HG03196 (cell line): ENCODE measurements around the gene CD207.
"Not testable (repeated sequence)": the region's sequence is repeated elsewhere in the genome, so short reads cannot be mapped to it uniquely, and the experiment has no call there.

Source experiments
- ATAC-seq: cut with Tn5 transposase; IDR thresholded peaks from one replicate; pipeline ENCODE4 v1.9.1; 2021; ENCODE audit not compliant: unreplicated experiment

CD207 gene

GRCh38 chr2:70829916-70830315, 5.7 kb downstream of the CD207 start:
- ATAC-seq = no peak

GRCh38 chr2:70828914-70829824, 6.4 kb downstream of the CD207 start:
- no peak for ATAC-seq

- no peak for ATAC-seq
Observed at GRCh38 chr2:70828115-70828514, 7.5 kb downstream of the CD207 start.

GRCh38 chr2:70827388-70827787, 8.2 kb downstream of the CD207 start:
- no peak for ATAC-seq

GRCh38 chr2:70826696-70827350, 8.8 kb downstream of the CD207 start:
- ATAC-seq = no peak

- no peak for ATAC-seq
Observed at GRCh38 chr2:70823249-70823648, 12.4 kb downstream of the CD207 start.

GRCh38 chr2:70822843-70823242, 12.8 kb downstream of the CD207 start:
- no peak for ATAC-seq

- ATAC-seq = no peak
Observed at GRCh38 chr2:70820499-70820898, 15.1 kb downstream of the CD207 start, which contains the start of gene CLEC4F. Gene CLEC4F (minus strand): TSS chr2:70820599. CDS start chr2:70820523, 76 bp downstream.

- ATAC-seq = no peak
Observed at GRCh38 chr2:70817284-70817954, 18.2 kb downstream of the CD207 start.

- no peak for ATAC-seq
Observed at GRCh38 chr2:70816726-70817125, 18.9 kb downstream of the CD207 start.

- ATAC-seq = no peak
Observed at GRCh38 chr2:70808983-70809958, 26.3 kb downstream of the CD207 start.

- ATAC-seq = no peak
Observed at GRCh38 chr2:70807828-70808118, 27.8 kb downstream of the CD207 start.

- no peak for ATAC-seq
Observed at GRCh38 chr2:70807102-70807827, 28.4 kb downstream of the CD207 start.

GRCh38 chr2:70806620-70807019, 29.0 kb downstream of the CD207 start:
- ATAC-seq = no peak

GRCh38 chr2:70806013-70806412, 29.6 kb downstream of the CD207 start:
- ATAC-seq = no peak

- ATAC-seq = no peak
Observed at GRCh38 chr2:70801607-70802263, 33.9 kb downstream of the CD207 start.

GRCh38 chr2:70799706-70800105, 35.9 kb downstream of the CD207 start:
- no peak for ATAC-seq

- ATAC-seq = not testable (repeated sequence)
Observed at GRCh38 chr2:70797996-70798395, 37.6 kb downstream of the CD207 start.

- ATAC-seq = no peak
Observed at GRCh38 chr2:70797506-70797905, 38.1 kb downstream of the CD207 start.
